GM23248 (cell line): ENCODE measurements around the gene FLRT1.

Experiments used
- EZH2 ChIP-seq: fragments of 200-600 bp; sonication (generic); IDR thresholded peaks from 2 replicates; pipeline ENCODE4 v1.6.1; 2018; ENCODE audit warnings: antibody characterized with exemption, mild to moderate bottlenecking; ENCODE audit not compliant: insufficient read depth, poor library complexity, severe bottlenecking
- EZH2phosphoT487 ChIP-seq: fragments of 200-600 bp; sonication (generic); IDR thresholded peaks from 2 replicates; pipeline ENCODE4 v1.6.1; 2018; ENCODE audit warnings: antibody characterized with exemption, moderate library complexity, mild to moderate bottlenecking, low read depth; ENCODE audit not compliant: insufficient read depth

DNA sequence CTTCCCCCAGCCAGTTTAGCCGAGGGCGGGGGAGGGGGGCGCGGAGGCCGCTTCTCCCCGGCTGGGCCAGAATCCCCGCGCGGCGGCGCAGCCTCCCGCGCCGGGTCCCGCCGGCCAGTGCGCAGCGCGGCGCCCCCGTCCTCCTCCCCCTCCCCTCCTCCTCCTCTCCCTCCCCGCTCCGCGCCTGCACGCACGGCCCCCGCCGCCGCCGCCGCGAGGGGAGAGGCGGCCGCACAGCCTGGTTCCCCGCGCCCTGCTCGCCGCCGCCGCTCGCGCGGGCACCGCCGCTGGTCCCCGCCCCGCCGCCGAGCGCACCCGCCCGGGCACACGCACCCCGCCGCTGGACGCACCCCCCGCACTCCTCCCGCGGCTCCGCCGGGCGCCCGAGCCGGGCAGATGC lies at the start of gene FLRT1:
- TF ChIP-seq EZH2phosphoT487 (no peak), EZH2 (no peak)
